ENCODE results near the gene DCST2.

The DCST2 gene

DNA sequence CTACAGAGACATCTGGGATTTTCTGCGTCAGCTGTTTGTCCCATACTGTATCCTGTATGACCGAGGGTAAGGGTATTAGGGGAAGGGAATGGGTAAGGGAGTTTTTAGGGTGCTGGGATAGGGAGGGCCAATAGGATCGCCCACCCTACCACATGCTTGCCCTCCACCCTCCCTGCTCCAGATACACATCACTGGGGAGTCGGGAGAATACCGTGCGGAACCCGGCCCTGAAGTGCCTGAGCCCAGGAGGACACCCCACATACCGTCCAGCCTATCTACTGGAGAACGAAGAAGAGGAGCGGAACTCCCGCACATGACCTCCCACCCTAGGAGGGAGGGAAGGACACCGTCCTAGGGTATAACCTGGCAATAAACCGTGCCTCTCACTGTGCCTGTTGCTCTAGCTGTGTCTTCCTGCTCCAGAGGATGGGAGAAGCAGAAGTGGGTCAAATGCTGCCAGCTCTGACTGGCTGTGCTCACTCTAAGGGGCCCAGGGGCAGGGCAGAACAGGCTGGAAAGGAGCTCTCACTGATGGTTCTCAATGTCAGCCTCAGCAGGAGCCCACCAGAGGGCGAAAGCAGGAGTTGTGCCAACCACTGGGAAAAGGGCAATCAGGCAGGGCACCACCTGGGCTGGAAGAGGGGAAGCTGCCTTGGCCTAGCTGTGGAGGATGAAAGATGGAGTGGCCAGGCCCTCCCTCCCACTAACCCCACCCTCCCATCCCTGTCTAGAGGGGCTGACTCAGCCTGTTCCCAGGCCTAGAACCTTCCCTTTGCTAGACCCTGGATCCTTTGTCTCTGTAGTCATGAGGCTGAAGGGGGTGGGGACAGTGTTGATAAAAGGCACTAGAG lies 40.6 kb downstream of the DCST2 start:
- Histone ChIP-seq H3K4me3 (ENCODE audit: low read depth in 1 of 2, low read length in 2 of 2) (no peak overlapping the region), H3K9me3 (ENCODE audit: insufficient read depth, low read length, severe bottlenecking) (no peaks in the 10 kb centered on the region), H3K9ac (ENCODE audit: low read depth, low read length) (no peak overlapping the region), H3K27ac (ENCODE audit: low read length) (no peak overlapping the region), H3K36me3 (ENCODE audit: insufficient read depth, low read length) (peaks cover 26% of the 10 kb centered on the region), H3K4me1 (ENCODE audit: insufficient read depth, low read length) (peaks cover 3% of the 10 kb centered on the region), H2AFZ (ENCODE audit: low read depth, low read length) (no peak overlapping the region), H4K20me1 (ENCODE audit: insufficient read depth, low read length) (peaks cover 54% of the 10 kb centered on the region), H3K79me2 (ENCODE audit: insufficient read depth, low read length) (peaks cover 2% of the 10 kb centered on the region; the same call in 1 of the 2 replicates), H3K4me2 (ENCODE audit: insufficient read depth, low read length) (no peak overlapping the region), H3K27me3 (ENCODE audit: insufficient read depth, low read length, poor library complexity) (peaks cover 10% of the 10 kb centered on the region)
- no peak for DNase-seq
- no peak for TF ChIP-seq EZH2 (IDR thresholded peaks at IDR 0.05; ENCODE audit: borderline replicate concordance, low read depth, low read length, severe bottlenecking)
- TF ChIP-seq, protein P1, sequence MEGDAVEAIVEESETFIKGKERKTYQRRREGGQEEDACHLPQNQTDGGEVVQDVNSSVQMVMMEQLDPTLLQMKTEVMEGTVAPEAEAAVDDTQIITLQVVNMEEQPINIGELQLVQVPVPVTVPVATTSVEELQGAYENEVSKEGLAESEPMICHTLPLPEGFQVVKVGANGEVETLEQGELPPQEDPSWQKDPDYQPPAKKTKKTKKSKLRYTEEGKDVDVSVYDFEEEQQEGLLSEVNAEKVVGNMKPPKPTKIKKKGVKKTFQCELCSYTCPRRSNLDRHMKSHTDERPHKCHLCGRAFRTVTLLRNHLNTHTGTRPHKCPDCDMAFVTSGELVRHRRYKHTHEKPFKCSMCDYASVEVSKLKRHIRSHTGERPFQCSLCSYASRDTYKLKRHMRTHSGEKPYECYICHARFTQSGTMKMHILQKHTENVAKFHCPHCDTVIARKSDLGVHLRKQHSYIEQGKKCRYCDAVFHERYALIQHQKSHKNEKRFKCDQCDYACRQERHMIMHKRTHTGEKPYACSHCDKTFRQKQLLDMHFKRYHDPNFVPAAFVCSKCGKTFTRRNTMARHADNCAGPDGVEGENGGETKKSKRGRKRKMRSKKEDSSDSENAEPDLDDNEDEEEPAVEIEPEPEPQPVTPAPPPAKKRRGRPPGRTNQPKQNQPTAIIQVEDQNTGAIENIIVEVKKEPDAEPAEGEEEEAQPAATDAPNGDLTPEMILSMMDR (IDR thresholded peaks at IDR 0.05; ENCODE audit: borderline replicate concordance, extremely low read depth, low read length, poor library complexity, severe bottlenecking): peak; percentile 54
- ATAC-seq (ENCODE audit: insufficient read depth, low read depth): peak; percentile 65

DNA sequence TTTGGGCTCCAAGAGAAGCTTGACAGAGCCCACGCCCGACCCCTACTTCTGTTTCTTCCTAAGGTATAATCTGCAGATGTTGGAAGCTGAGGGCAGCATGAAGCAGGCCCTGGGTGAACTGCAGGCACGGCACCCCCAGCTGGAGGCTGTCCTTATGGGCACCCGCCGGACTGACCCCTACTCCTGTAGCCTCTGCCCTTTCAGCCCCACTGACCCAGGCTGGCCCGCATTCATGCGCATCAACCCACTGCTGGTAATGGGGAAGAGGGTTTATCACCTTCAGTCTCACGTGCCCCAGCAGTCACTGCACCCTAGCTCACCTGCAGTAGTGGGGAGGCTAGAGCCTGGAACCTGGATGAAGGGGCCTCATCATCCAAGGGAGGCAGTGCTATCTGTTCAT lies 43.3 kb downstream of the DCST2 start:
- H3K9me3 ChIP-seq (ENCODE audit: insufficient read depth, low read length, severe bottlenecking): no peaks in the 10 kb centered on the region
- DNase-seq: no peak
- no peak overlapping the region for H3K4me2 ChIP-seq (ENCODE audit: insufficient read depth, low read length)
- peaks cover 3% of the 10 kb centered on the region; the same call in 1 of the 2 replicates for H3K79me2 ChIP-seq (ENCODE audit: insufficient read depth, low read length)
- no peaks in the 10 kb centered on the region for H3K4me1 ChIP-seq (ENCODE audit: insufficient read depth, low read length)
- peaks cover 54% of the 10 kb centered on the region for H4K20me1 ChIP-seq (ENCODE audit: insufficient read depth, low read length)
- H2AFZ ChIP-seq (ENCODE audit: low read depth, low read length): no peak overlapping the region
- H3K4me3 ChIP-seq (ENCODE audit: low read depth in 1 of 2, low read length in 2 of 2): no peak overlapping the region
- peaks cover 39% of the 10 kb centered on the region for H3K36me3 ChIP-seq (ENCODE audit: insufficient read depth, low read length)
- TF ChIP-seq, protein P1 (IDR thresholded peaks at IDR 0.05; ENCODE audit: borderline replicate concordance, extremely low read depth, low read length, poor library complexity, severe bottlenecking): no peak
- TF ChIP-seq EZH2 (IDR thresholded peaks at IDR 0.05; ENCODE audit: borderline replicate concordance, low read depth, low read length, severe bottlenecking): no peak
- no peak overlapping the region for H3K9ac ChIP-seq (ENCODE audit: low read depth, low read length)
- H3K27me3 ChIP-seq (ENCODE audit: insufficient read depth, low read length, poor library complexity): no peaks in the 10 kb centered on the region
- no peak for ATAC-seq (ENCODE audit: insufficient read depth, low read depth)
- no peak overlapping the region for H3K27ac ChIP-seq (ENCODE audit: low read length)

DNA sequence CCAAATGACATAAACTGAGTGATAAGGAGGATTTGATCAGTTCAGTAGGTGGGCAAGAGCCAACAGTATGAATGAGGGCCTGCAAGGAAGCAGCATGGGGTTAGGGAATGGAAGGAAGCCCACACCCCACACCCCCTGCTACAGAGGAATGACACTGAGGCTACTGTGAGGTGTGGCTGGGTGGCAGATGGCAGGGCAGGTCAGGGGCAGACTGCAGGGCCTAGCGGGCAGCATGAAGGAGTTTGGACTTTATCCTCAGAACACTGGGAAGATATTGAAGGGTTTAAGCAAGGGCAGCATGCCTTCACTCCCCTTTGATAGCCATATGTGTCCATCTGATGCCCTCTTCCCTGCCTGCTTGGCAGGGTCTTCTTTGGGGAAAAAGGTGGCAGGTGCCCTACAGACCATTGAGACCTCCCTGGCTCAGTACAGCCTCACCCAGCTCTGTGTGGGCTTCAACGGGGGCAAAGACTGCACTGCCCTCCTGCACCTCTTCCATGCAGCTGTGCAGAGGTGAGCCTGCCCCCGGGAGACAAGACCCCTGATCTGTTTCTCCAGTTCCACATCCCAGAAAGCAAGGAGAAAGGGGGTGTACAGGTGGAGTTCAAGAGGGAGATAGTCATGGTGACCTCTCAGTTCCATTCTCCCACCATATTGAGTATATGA lies 44.3 kb downstream of the DCST2 start:
- peaks cover 39% of the 10 kb centered on the region for H3K36me3 ChIP-seq (ENCODE audit: insufficient read depth, low read length)
- no peak overlapping the region for H3K9ac ChIP-seq (ENCODE audit: low read depth, low read length)
- H3K4me3 ChIP-seq (ENCODE audit: low read depth in 1 of 2, low read length in 2 of 2): no peak overlapping the region
- DNase-seq (no peak), ATAC-seq (ENCODE audit: insufficient read depth, low read depth) (no peak)
- H3K27ac ChIP-seq (ENCODE audit: low read length): no peak overlapping the region
- peaks cover 49% of the 10 kb centered on the region for H4K20me1 ChIP-seq (ENCODE audit: insufficient read depth, low read length)
- peaks cover 5% of the 10 kb centered on the region; the same call in 1 of the 2 replicates for H3K4me1 ChIP-seq (ENCODE audit: insufficient read depth, low read length)
- H3K4me2 ChIP-seq (ENCODE audit: insufficient read depth, low read length): no peak overlapping the region
- no peaks in the 10 kb centered on the region for H3K27me3 ChIP-seq (ENCODE audit: insufficient read depth, low read length, poor library complexity)
- H3K79me2 ChIP-seq (ENCODE audit: insufficient read depth, low read length): peaks cover 8% of the 10 kb centered on the region; the same call in 1 of the 2 replicates
- no peak for TF ChIP-seq EZH2 (IDR thresholded peaks at IDR 0.05; ENCODE audit: borderline replicate concordance, low read depth, low read length, severe bottlenecking)
- TF ChIP-seq, protein P1 (IDR thresholded peaks at IDR 0.05; ENCODE audit: borderline replicate concordance, extremely low read depth, low read length, poor library complexity, severe bottlenecking): no peak
- H3K9me3 ChIP-seq (ENCODE audit: insufficient read depth, low read length, severe bottlenecking): no peaks in the 10 kb centered on the region
- H2AFZ ChIP-seq (ENCODE audit: low read depth, low read length): no peak overlapping the region
